MCF 10A (cell line): ENCODE results near the gene FAM120C. TPM values are rescaled to one million over a fixed set of nuclear protein-coding genes. Genes with fewer than 3 reads are reported as not detected.
A peak's percentile ranks its signal among the peaks of the same experiment; 100 is the strongest.

Source experiments
- BruUV-seq: library from RNA; stranded (reverse); fragments of 400-500 nt; replicated peaks from 2 replicates; lab custom pipeline; 2021; lab: Mats Ljungman, UMichigan
- CTCF ChIA-PET: fragments of 300-600 bp; sonication (Branson Sonifier 250); formaldehyde crosslinking; extraction: SDS; loops from one replicate; lab custom pipeline; 2021; ENCODE audit warnings: antibody characterized with exemption, inconsistent platforms; lab: Yijun Ruan, JAX
- POLR2A ChIA-PET: fragments of 300-600, 350-650 bp; sonication (Branson Sonifier 250); formaldehyde crosslinking; extraction: SDS; loops from one replicate; lab custom pipeline; 2020; ENCODE audit warnings: antibody characterized with exemption, inconsistent platforms; lab: Yijun Ruan, JAX
- DNase-seq: peaks from one replicate; pipeline ENCODE4 v3.0.0-alpha.2; 2018; ENCODE audit not compliant: unreplicated experiment
- H3K27ac Mint-ChIP-seq: one replicate; pipeline ENCODE4 v1.8.0; 2022; ENCODE audit warnings: mild to moderate bottlenecking, low read depth, mixed read lengths; ENCODE audit not compliant: unreplicated experiment
- H3K27me3 Mint-ChIP-seq: one replicate; pipeline ENCODE4 v1.8.0; 2022; ENCODE audit warnings: mixed read lengths; ENCODE audit not compliant: insufficient read depth, unreplicated experiment
- H3K36me3 Mint-ChIP-seq: one replicate; pipeline ENCODE4 v1.8.0; 2022; ENCODE audit warnings: mild to moderate bottlenecking, moderate library complexity, mixed read lengths; ENCODE audit not compliant: insufficient read depth, unreplicated experiment
- H3K4me1 Mint-ChIP-seq: one replicate; pipeline ENCODE4 v1.8.0; 2022; ENCODE audit warnings: mixed read lengths; ENCODE audit not compliant: insufficient read depth, unreplicated experiment
- H3K4me3 Mint-ChIP-seq: one replicate; pipeline ENCODE4 v1.8.0; 2022; ENCODE audit warnings: mild to moderate bottlenecking, moderate library complexity, mixed read lengths; ENCODE audit not compliant: unreplicated experiment
- H3K9me3 Mint-ChIP-seq: one replicate; pipeline ENCODE4 v1.8.0; 2022; ENCODE audit warnings: mixed read lengths; ENCODE audit not compliant: unreplicated experiment
- intact Hi-C: fragments of 100-400 bp; cut with micrococcal nuclease; formaldehyde crosslinking; loops from 2 replicates; pipeline ENCODE4 v1.14.1; 2022
- total RNA-seq: library from RNA; stranded (reverse); gene quantifications from 2 replicates; pipeline ENCODE4 v1.2.3, GENCODE V29; 2022
- TF ChIP-seq, protein P1 (sequence below): fragments of 200-600 bp; IDR thresholded peaks from one replicate; pipeline ENCODE4 v1.8.0; 2022; ENCODE audit warnings: antibody characterized with exemption, mild to moderate bottlenecking; ENCODE audit not compliant: unreplicated experiment

FAM120C gene
- total RNA-seq, 1 experiment from 2014 or later, result 11.3 TPM

DNA sequence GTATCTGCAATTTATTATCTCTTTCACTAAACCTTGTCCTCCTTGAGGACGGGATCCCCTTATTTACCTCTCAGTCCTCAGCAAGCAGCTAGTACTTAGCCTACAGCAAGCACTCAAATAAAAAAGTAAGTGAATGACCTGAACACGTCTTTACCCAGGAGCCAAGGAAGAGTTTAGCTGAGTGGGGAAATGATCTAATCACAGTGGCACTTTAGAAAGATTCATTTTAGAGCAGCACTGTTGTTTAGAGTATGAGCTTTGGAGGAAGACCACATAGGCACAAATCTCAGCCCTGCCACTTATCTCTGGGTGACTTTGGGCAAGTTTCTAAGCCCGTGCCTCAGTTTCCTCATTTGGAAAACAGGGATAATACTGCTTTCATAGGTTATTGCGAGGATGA lies 2.7 kb downstream of the FAM120C start:
- peak overlapping the region; percentile 4 for H3K27ac Mint-ChIP-seq
- H3K4me3 Mint-ChIP-seq, result peak overlapping the region; percentile 71
- BruUV-seq, result no TSS peak
- peaks cover 31% of the 10 kb centered on the region for H3K4me1 Mint-ChIP-seq
- intact Hi-C loops, result no loop called here
- CTCF ChIA-PET, result no interaction called here
- H3K27me3 Mint-ChIP-seq, result peaks cover 60% of the 10 kb centered on the region
- POLR2A ChIA-PET, result interaction anchor here (0.6 to 9.2 kb wide), 9 partner anchors 8 to 497 kb away, joined by 3 to 96 read pairs (median 4); partner anchors contain the start of genes GNL3L and PHF8
- no peaks in the 10 kb centered on the region for H3K36me3 Mint-ChIP-seq
- DNase-seq, result no peak
- TF ChIP-seq, protein P1, sequence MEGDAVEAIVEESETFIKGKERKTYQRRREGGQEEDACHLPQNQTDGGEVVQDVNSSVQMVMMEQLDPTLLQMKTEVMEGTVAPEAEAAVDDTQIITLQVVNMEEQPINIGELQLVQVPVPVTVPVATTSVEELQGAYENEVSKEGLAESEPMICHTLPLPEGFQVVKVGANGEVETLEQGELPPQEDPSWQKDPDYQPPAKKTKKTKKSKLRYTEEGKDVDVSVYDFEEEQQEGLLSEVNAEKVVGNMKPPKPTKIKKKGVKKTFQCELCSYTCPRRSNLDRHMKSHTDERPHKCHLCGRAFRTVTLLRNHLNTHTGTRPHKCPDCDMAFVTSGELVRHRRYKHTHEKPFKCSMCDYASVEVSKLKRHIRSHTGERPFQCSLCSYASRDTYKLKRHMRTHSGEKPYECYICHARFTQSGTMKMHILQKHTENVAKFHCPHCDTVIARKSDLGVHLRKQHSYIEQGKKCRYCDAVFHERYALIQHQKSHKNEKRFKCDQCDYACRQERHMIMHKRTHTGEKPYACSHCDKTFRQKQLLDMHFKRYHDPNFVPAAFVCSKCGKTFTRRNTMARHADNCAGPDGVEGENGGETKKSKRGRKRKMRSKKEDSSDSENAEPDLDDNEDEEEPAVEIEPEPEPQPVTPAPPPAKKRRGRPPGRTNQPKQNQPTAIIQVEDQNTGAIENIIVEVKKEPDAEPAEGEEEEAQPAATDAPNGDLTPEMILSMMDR, result no peak
- H3K9me3 Mint-ChIP-seq, result no peaks in the 10 kb centered on the region

DNA sequence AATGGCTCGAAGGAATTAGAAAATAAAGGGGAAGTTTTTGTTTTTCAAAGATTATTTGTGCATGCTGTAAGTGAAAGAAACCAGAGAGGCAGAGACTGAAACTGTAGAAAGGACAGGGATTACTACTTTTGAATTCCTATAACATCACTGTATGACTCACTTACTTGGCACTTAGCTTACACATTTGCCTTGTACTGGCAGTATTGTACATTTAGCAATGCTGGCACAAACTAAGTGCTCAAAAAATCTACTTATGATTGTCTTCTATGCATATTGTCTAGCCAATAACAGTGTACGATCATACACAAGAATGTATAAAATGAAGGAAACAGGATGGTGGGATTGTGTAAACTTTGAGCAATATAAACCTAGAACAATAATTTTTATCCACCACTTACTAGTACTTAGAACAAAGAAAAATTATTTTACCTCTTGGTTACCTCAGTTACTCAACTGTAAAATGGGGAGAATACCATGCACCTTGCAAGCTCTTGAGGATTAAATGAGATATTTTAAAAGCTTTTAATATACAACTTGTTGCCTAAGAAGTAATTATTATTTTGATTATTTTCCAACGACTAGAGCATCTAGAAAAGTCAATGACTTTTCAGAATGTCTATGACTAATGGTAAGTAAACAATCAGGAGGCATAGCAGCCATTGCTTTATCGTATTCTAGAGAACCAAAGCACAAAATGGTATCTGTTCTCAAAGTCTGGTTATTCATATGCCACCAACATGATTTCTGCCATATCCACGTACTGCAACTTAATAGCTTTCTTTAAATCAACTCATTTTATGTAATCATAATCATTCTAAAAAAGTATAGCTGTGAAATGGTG lies 4.7 kb downstream of the FAM120C start:
- TF ChIP-seq, protein P1, result no peak
- POLR2A ChIA-PET, result interaction anchor here (0.6 to 9.2 kb wide), 5 partner anchors 85 to 450 kb away, joined by 3 to 96 read pairs (median 3); partner anchors contain the start of genes PHF8 and TSR2
- Mint-ChIP-seq H3K27ac (peak overlapping the region; percentile 53), H3K27me3 (peaks cover 49% of the 10 kb centered on the region), H3K36me3 (peaks cover 7% of the 10 kb centered on the region), H3K4me3 (peak overlapping the region; percentile 50), H3K9me3 (no peaks in the 10 kb centered on the region), H3K4me1 (peaks cover 31% of the 10 kb centered on the region)
- peak; percentile 76 for DNase-seq
- CTCF ChIA-PET, result interaction anchor here (0.6 to 1.2 kb wide), 5 partner anchors 14 to 894 kb away, joined by 3 to 4 read pairs (median 3); no protein-coding TSS in a partner anchor
- no TSS peak for BruUV-seq
- intact Hi-C loops, result no loop called here

DNA sequence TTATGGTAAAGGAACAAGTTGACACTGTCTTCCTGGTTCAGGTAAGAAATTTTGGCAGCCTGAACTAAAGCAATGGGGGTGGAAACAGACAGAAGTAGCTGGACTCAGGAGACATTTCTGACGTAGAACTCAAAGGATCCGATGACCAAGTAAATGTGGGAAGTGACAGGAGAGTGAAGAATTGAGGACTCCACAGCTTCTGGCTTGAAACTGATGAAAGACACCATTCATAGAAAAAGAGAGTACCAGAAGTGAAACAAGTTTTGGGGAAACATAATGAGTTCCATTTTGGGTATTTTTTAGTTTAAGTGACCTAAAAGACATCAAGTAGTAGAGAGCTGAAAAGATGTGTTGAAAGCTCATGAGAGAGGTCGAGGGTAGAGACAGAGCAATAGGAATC lies 5.7 kb downstream of the FAM120C start:
- BruUV-seq, result no TSS peak
- Mint-ChIP-seq H3K9me3 (no peaks in the 10 kb centered on the region), H3K36me3 (peaks cover 18% of the 10 kb centered on the region), H3K4me1 (peaks cover 31% of the 10 kb centered on the region), H3K4me3 (peak overlapping the region; percentile 50), H3K27ac (peak overlapping the region; percentile 53), H3K27me3 (peaks cover 49% of the 10 kb centered on the region)
- ChIA-PET CTCF (interaction anchor here (0.7 kb wide), 2 partner anchors 15 to 276 kb away, joined by 3 read pairs; no protein-coding TSS in a partner anchor), POLR2A (interaction anchor here (0.5 to 9.2 kb wide), 3 partner anchors 31 to 495 kb away, joined by 3 to 96 read pairs (median 4); partner anchors contain the start of gene PHF8)
- TF ChIP-seq, protein P1, result no peak
- intact Hi-C loops, result no loop called here
- DNase-seq, result no peak

DNA sequence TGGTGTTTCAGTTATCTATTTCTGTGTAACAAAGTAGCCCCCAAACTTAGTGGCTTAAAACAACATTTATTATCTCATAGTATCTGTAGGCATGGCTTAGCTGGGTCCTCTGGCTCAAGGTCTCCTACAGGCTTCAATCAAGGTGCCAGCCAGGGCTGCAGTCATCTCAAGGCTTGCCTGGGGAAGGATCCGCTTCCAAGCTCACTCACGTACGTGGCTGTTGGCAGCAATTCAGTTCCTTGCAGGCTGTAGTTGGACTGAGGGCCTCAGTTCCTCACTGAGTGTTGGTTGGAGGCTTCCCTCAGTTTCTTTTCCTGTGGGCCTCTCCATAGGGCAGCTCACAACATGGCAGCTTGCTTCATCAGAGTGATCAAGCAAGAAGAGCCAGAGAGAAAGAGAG lies 9.3 kb downstream of the FAM120C start:
- H3K4me1 Mint-ChIP-seq, result peaks cover 17% of the 10 kb centered on the region
- H3K27ac Mint-ChIP-seq, result no peak overlapping the region
- peaks cover 25% of the 10 kb centered on the region for H3K36me3 Mint-ChIP-seq
- intact Hi-C loops, result no loop called here
- H3K27me3 Mint-ChIP-seq, result peaks cover 28% of the 10 kb centered on the region
- DNase-seq, result no peak
- no TSS peak for BruUV-seq
- H3K9me3 Mint-ChIP-seq, result no peaks in the 10 kb centered on the region
- H3K4me3 Mint-ChIP-seq, result no peak overlapping the region
- ChIA-PET POLR2A (no interaction called here), CTCF (no interaction called here)
- TF ChIP-seq, protein P1, result no peak
